ENCODE data around the gene TMEM250. TPM values are rescaled to one million over a fixed set of nuclear protein-coding genes. Genes with fewer than 3 reads are reported as not detected.

TMEM250 gene
- total and polyA plus RNA-seq, 9 of the 15 experiments (the other 6 are each of a cell fraction or from before 2014, with no cell fraction given): 0.32 to 44.6 (median 12.2) TPM

- no peak for TF ChIP-seq CBX8 (IDR thresholded peaks at IDR 0.05; ENCODE audit: borderline replicate concordance, extremely low read depth, low read depth, low read length, poor library complexity, severe bottlenecking)
- TF ChIP-seq ZNF511 (CRISPR knock-in tag; IDR thresholded peaks at IDR 0.05): peak; percentile 84
- TF ChIP-seq CGGBP1 (CRISPR knock-in tag; IDR thresholded peaks at IDR 0.05): no peak
- TF ChIP-seq E4F1 (CRISPR knock-in tag; IDR thresholded peaks at IDR 0.05; ENCODE audit: borderline replicate concordance): no peak
- TF ChIP-seq EP300 (IDR thresholded peaks at IDR 0.05; ENCODE audit: low read length): no peak
- no peak for TF ChIP-seq ZNF551 (CRISPR knock-in tag; IDR thresholded peaks at IDR 0.05)
- no peak for TF ChIP-seq CHD4 (IDR thresholded peaks at IDR 0.05; ENCODE audit: insufficient read depth, insufficient replicate concordance, low read depth, low read length, poor library complexity, severe bottlenecking)
- TF ChIP-seq PTRF (tag; IDR thresholded peaks at IDR 0.05): no peak
- peak; percentile 44; the same call in 1 of the 2 replicates for TF ChIP-seq PHF8 (IDR thresholded peaks at IDR 0.05; ENCODE audit: borderline replicate concordance, low read length)
- TF ChIP-seq ZNF121 (CRISPR knock-in tag; conservative IDR thresholded peaks at IDR 0.05): no peak
- TF ChIP-seq ZNF717 (CRISPR knock-in tag; IDR thresholded peaks at IDR 0.05): no peak
- TF ChIP-seq MYBL2 (IDR thresholded peaks at IDR 0.05; ENCODE audit: low read depth): no peak
- no peak for TF ChIP-seq MYBL2 (CRISPR knock-in tag; IDR thresholded peaks at IDR 0.05; ENCODE audit: borderline replicate concordance)
- peak; percentile 67; the same call in 1 of the 2 replicates for TF ChIP-seq MYC (IDR thresholded peaks at IDR 0.05; ENCODE audit: low read depth, low read length)
- TF ChIP-seq MYC (CRISPR knock-in tag; IDR thresholded peaks at IDR 0.05; ENCODE audit: borderline replicate concordance, low read depth): no peak; the same call in 1 of the 2 replicates
- TF ChIP-seq MLLT1 (IDR thresholded peaks at IDR 0.05): no peak
- no peak for TF ChIP-seq MBD1 (CRISPR knock-in tag; IDR thresholded peaks at IDR 0.05)
- TF ChIP-seq BRCA1 (IDR thresholded peaks at IDR 0.05): no peak
- no peak for TF ChIP-seq BRCA1 (CRISPR knock-in tag; IDR thresholded peaks at IDR 0.05)
- 0 out of 2 replicates have a peak, but pooled peaks have one; percentile 40 for TF ChIP-seq SAFB (IDR thresholded peaks at IDR 0.05; ENCODE audit: borderline replicate concordance, low read depth, low read length)
- TF ChIP-seq COPS2 (conservative IDR thresholded peaks at IDR 0.05): no peak
These were observed 24.4 kb downstream of the TMEM250 start (continued) for GRCh38 chr9:136093995-136094881.
